K562 treated with DMSO at 1 percent for 24 hours (cell line): ENCODE measurements around the gene TMUB1. TPM values are rescaled to one million over a fixed set of nuclear protein-coding genes. Genes with fewer than 3 reads are reported as not detected.

ENCODE experiments used
- total RNA-seq: library from RNA; unstranded; fragments of 300-600 nt; gene quantifications from 2 replicates; pipeline ENCODE4 v1.2.3, GENCODE V29; 2022; ENCODE audit warnings: low read depth; ENCODE audit not compliant: insufficient read depth

The TMUB1 gene
- total RNA-seq = 309 and 332 TPM in 2 replicates

GRCh38 chr7:151083071-151083823 is at the start of gene TMUB1:
Gene TMUB1 (minus strand): TSS chr7:151083493. CDS start chr7:151082563, 930 bp downstream.

GRCh38 chr7:151085691-151086620 is 2.7 kb upstream of the TMUB1 start, which contains the start of gene AGAP3:
Gene AGAP3 (plus strand): TSS chr7:151086475. CDS start chr7:151086742, 267 bp downstream.

DNA sequence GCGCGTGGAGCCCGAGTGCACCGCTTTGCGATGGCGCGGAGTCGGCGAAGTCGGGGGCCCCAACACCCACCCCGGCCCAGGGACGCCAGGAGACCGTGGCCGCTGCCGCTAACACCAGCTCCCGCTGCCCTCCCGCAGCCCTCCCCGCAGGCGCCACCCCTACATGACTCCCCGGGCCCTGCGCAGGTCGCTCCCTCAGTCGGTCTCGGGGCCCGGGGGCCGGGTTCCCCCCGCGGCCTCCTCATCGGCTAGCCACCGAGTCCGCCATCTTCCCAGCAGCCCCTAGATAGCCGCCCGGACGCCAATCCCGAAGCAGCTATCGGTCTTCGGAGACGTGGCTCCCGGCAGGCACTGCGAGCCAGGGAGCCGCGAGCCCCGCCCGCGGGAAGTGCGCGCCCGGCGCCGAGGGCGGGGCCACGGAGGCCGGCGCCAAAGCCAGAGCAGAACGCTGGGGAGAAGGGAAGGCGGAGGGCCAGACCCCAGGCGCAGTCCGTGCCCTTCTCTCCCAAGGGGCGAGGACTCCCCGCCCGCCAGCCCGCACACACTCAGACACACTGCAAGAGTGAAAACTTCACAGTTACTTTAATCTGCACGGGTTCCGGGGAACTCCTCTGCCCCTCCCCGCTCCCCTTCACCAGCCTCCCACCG is 2.6 kb downstream of the TMUB1 start, which contains the start of gene FASTK:
FASTK (minus strand) TSS at position 288 of the 648 bp plus-strand sequence; CDS start at position 245, 43 bp downstream.

DNA sequence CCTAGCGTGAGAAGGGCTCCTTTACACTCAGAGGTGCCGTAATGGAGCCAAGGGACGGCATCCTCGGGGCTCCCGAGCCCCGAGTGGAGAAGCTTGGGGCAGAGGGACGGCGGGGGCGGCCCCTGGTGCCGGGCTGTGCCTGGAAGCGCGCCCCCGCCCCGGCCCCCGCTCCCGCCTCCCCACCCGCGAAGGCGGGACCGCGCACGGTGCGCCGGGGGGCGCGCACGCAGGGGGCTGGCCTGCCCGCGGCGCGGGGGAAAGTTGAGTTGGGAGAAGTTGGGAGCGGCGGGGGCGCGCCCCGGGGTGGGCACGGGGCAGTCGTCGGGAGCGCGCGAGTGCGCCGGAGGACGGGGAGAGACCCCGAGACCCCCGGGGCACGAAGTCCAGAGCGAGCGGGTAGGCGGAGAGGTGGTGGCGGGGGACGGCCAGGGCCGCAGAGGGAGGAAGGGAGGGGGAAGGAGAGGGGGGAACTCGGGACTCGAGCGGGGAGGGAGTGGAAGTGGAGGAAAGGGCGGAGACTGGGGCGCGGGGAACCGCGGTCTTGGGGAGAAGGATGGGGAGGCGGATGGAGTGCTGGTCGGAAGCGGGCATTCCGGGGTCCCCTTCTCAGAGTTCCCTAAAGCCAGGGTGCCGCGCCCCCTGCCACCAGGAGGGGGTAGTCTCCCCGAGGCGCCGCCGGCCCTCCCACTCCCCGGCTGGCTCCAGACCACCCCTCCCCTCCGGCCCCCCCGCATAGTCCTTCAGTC is 23.8 kb downstream of the TMUB1 start, which contains the start of gene SLC4A2:
SLC4A2 (plus strand) TSS at position 223 of the 746 bp plus-strand sequence. CDS start 2,399 bp downstream, outside the sequence.

DNA sequence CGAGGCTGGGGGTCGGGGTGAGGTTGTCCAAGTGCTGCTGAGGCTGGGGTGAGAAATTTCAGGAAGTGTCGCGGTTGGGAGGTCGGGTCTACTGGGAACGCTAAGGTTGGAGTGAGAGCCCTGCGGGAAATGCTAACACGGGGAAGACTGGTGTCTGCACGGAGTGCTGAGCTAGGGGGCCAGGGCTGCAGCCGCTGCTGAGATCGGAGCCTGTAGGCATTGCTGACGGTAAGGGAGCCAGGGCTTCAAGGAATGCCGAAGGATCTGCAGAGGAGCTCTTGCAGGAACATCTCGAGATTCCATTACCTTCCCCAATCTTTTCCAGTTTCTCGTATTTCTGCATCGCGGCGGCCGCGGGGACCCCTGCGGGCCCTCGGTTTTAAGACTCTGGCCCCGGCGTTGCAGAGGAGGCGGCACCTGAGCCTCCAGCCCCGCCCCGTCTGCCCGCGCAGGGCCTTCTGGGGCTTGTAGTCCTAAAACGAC is 25.7 kb downstream of the TMUB1 start, which contains the start of gene CDK5:
CDK5 (minus strand) TSS at position 392 of the 483 bp plus-strand sequence; CDS start at position 343, 49 bp downstream.

GRCh38 chr7:151047976-151048815 is 35.1 kb downstream of the TMUB1 start, which contains the start of gene ASIC3:
Gene ASIC3 (plus strand): TSS chr7:151048531. CDS start chr7:151048886, 355 bp downstream.

Other genes starting within 250 kb of the TMUB1 start
- not detected in 2 replicates for gene AOC1, start 231.0 kb downstream of the TMUB1 start, total RNA-seq
- gene KCNH2, start 105.2 kb downstream of the TMUB1 start, total RNA-seq = 138 and 157 TPM in 2 replicates
- 91.7 and 109 TPM in 2 replicates for gene NOS3, start 92.5 kb downstream of the TMUB1 start, total RNA-seq
- 5.4 and 7.1 TPM in 2 replicates for gene ATG9B, start 59.0 kb downstream of the TMUB1 start, total RNA-seq
- gene ABCB8, start 55.0 kb downstream of the TMUB1 start, total RNA-seq = 51.8 and 53.5 TPM in 2 replicates
- gene ASIC3, start 35.0 kb downstream of the TMUB1 start, total RNA-seq = 11.0 and 13.6 TPM in 2 replicates
- gene CDK5, start 25.6 kb downstream of the TMUB1 start, total RNA-seq = 47.3 and 50.2 TPM in 2 replicates
- gene SLC4A2, start 23.9 kb downstream of the TMUB1 start, total RNA-seq = 348 and 378 TPM in 2 replicates
- gene FASTK, start 2.7 kb downstream of the TMUB1 start, total RNA-seq = 144 and 155 TPM in 2 replicates
- gene AGAP3, start 3.0 kb upstream of the TMUB1 start, total RNA-seq = 112 and 114 TPM in 2 replicates
- not detected in 2 replicates for gene GBX1, start 84.2 kb upstream of the TMUB1 start, total RNA-seq
- gene ASB10, start 103.8 kb upstream of the TMUB1 start, total RNA-seq = not detected in 2 replicates
- gene H2BK1, start 127.0 kb upstream of the TMUB1 start, total RNA-seq = not detected in 2 replicates
- gene ABCF2, start 143.7 kb upstream of the TMUB1 start, total RNA-seq = 51.5 and 53.2 TPM in 2 replicates
- gene CHPF2, start 149.0 kb upstream of the TMUB1 start, total RNA-seq = 68.6 and 74.9 TPM in 2 replicates
- gene SMARCD3, start 165.2 kb upstream of the TMUB1 start, total RNA-seq = 1.2 and 4.7 TPM in 2 replicates